Adrenal gland (tissue), 12 donors: ENCODE results near the gene ARHGEF10L. TPM values are rescaled to one million over a fixed set of nuclear protein-coding genes. Genes with fewer than 3 reads are reported as not detected.
A peak's percentile ranks its signal among the peaks of the same experiment; 100 is the strongest.

Experiments used
- DNase-seq, 7 donors: peaks; one replicate each; pipeline ENCODE4 v3.0.0-alpha.2; 2019 to 2020
- H3K27ac ChIP-seq, 5 donors: fragments of 200-600 bp; sonication (generic) in 4 of 5; 1 replicate in 3 of 5; 2 replicates in 2 of 5; pipeline versions ENCODE4 v1.5.1 to v1.8.0; 2016 to 2020; ENCODE audit warnings: mild to moderate bottlenecking in 1 of 5
- H3K27me3 ChIP-seq: fragments of 200-600 bp; 2 replicates; pipeline ENCODE4 v1.8.0; 2021
- H3K36me3 ChIP-seq, 2 donors: fragments of 200-600 bp; replicated peaks in 1 of 2; 1 replicate in 1 of 2; 2 replicates in 1 of 2; pipeline versions ENCODE4 v1.5.1 to v1.8.0; 2018 to 2022
- H3K4me1 ChIP-seq, 2 donors: fragments of 200-600 bp; replicated peaks in 1 of 2; 1 replicate in 1 of 2; 2 replicates in 1 of 2; pipeline versions ENCODE4 v1.5.1 to v1.8.0; 2018 to 2021
- H3K4me3 ChIP-seq, 4 donors: fragments of 200-600 bp; sonication (generic) in 3 of 4; one replicate each; pipeline ENCODE4 v1.5.1; 2016 to 2018
- H3K9me3 ChIP-seq, 3 donors: fragments of 200-600 bp; sonication (generic) in 1 of 3; replicated peaks in 1 of 3; 1 replicate in 2 of 3; 2 replicates in 1 of 3; pipeline versions ENCODE4 v1.5.1 to v1.8.0; 2016 to 2021
- CTCF ChIP-seq, 6 experiments: fragments of 450-650 bp in 4 of 6; fragments of 200-600 bp in 2 of 6; sonication (generic) in 1 of 6; IDR thresholded peaks; 1 replicate in 5 of 6; 2 replicates in 1 of 6; pipeline versions ENCODE4 v1.5.1 to v1.8.0; 2016 to 2021; ENCODE audit warnings: antibody characterized with exemption in 6 of 6, mild to moderate bottlenecking in 2 of 6, moderate library complexity in 1 of 6
- POLR2A ChIP-seq, 2 donors: fragments of 450-650 bp; IDR thresholded peaks; one replicate each; pipeline ENCODE4 v1.6.1; 2017; ENCODE audit warnings: antibody characterized with exemption in 2 of 2, mild to moderate bottlenecking in 2 of 2, moderate library complexity in 1 of 2
- WGBS, 4 donors: extraction: QIAGEN DNeasy Blood & Tissue Kit in 2 of 4; methylation state at CpG; one replicate each; pipeline versions ENCODE4 v1.1.5 to v1.1.7; 2013 to 2017; 5-methylcytosine and 5-hydroxymethylcytosine counted together
- intact Hi-C, 2 donors: fragments of 100-400 bp; cut with DNase I; formaldehyde crosslinking; loops; one replicate each; pipeline versions ENCODE4 v1.14.1 to v1.15.0; 2022 to 2023
- polyA plus RNA-seq, 3 donors: library from polyadenylated mRNA; stranded (reverse); fragments of 200-250 nt in 2 of 3; fragments of 350-450 nt in 1 of 3; fragmentation: Illumina TruSeq in 1 of 3; extraction: RNeasy Lipid Tissue Mini Kit (QIAGEN cat#74804) in 1 of 3; gene quantifications; one replicate each; pipeline ENCODE4 v1.2.3, GENCODE V29; 2013 to 2014
- total RNA-seq, 9 donors: library from RNA; depleted of rRNA in 4 of 9; stranded (reverse); fragments of >200 nt in 4 of 9; fragments of 120-200 nt in 1 of 9; fragmentation: NEBNext Ultra II Directional in 1 of 9; extraction: Animal tissue kit (Norgen Biotek cat#: 25700) in 1 of 9; gene quantifications; one replicate each; pipeline versions ENCODE4 v1.1.0 to v1.2.4, GENCODE V29; 2013 to 2023
- donor health status: healthy with polysubstance abuse.
- donor health status: Bipolar disorder and iron deficiency.
- donor health status: DM: yes; HTN: yes; CAD: no.
- donor health status: DM: no; HTN: no; CAD: no.
- donor health status: DM: no; HTN: no; CAD: no.
- donor health status: DM: yes; HTN: yes; CAD: no.

ARHGEF10L gene
- total and polyA plus RNA-seq, 12 donors: 1.7 to 54.9 (median 30.1) TPM

- H3K36me3 ChIP-seq: no peaks in the 10 kb centered on the region
- H3K4me1 ChIP-seq: no peaks in the 10 kb centered on the region
- TF ChIP-seq POLR2A (IDR thresholded peaks at IDR 0.05): no peak
- TF ChIP-seq CTCF (IDR thresholded peaks at IDR 0.05): no peak
- WGBS, 4 donors: 54 to 60% (median 57%) methylated on average over 5 to 11 of the region's 11 CpGs
- no peak overlapping the region for H3K27ac ChIP-seq
- peaks cover 4% of the 10 kb centered on the region for H3K27me3 ChIP-seq
- H3K4me3 ChIP-seq: no peak overlapping the region
- intact Hi-C loops: no loop called here
- DNase-seq: no peak
- H3K9me3 ChIP-seq: no peaks in the 10 kb centered on the region
Measured at GRCh38 chr1:17743008-17743647, 203.6 kb downstream of the ARHGEF10L start.

- TF ChIP-seq CTCF (IDR thresholded peaks at IDR 0.05) (no peak), POLR2A (IDR thresholded peaks at IDR 0.05) (no peak)
- intact Hi-C loops: no loop called here
- H3K27me3 ChIP-seq: peaks cover 4% of the 10 kb centered on the region
- H3K4me3 ChIP-seq: no peak overlapping the region
- WGBS, 4 donors: 86 to 97% (median 91%) methylated on average over 3 of the region's 3 CpGs
- no peak for DNase-seq
- H3K4me1 ChIP-seq: no peaks in the 10 kb centered on the region
- H3K9me3 ChIP-seq: no peaks in the 10 kb centered on the region
- no peak overlapping the region for H3K27ac ChIP-seq
- H3K36me3 ChIP-seq: no peaks in the 10 kb centered on the region
Measured at GRCh38 chr1:17743925-17744324, 204.4 kb downstream of the ARHGEF10L start.

- intact Hi-C loops: no loop called here
- no peaks in the 10 kb centered on the region for H3K36me3 ChIP-seq
Measured at GRCh38 chr1:17744666-17745478, 205.4 kb downstream of the ARHGEF10L start.

More at GRCh38 chr1:17744666-17745478, 205.4 kb downstream of the ARHGEF10L start:
- no peak overlapping the region for H3K27ac ChIP-seq
- no peak for TF ChIP-seq POLR2A (IDR thresholded peaks at IDR 0.05)
- TF ChIP-seq CTCF (IDR thresholded peaks at IDR 0.05): no peak
- H3K4me1 ChIP-seq: no peaks in the 10 kb centered on the region
- H3K9me3 ChIP-seq: no peaks in the 10 kb centered on the region
- no peak overlapping the region for H3K4me3 ChIP-seq
- WGBS, 4 donors: 76 to 87% (median 85%) methylated on average over 11 of the region's 11 CpGs
- peak in 1 of 7 donors; percentile 21 for DNase-seq
- H3K27me3 ChIP-seq: peaks cover 4% of the 10 kb centered on the region
